Measurements from ENCODE around the gene NOL4L. TPM values are rescaled to one million over a fixed set of nuclear protein-coding genes. Genes with fewer than 3 reads are reported as not detected.
A peak's percentile ranks its signal among the peaks of the same experiment; 100 is the strongest.

The NOL4L gene
- total RNA-seq, 2 experiments from 2014 or later = 53.1 to 55.6 TPM

GRCh38 chr20:32501709-32502108 lies 83.4 kb downstream of the NOL4L start:
- H3K27ac Mint-ChIP-seq = peak overlapping the region; percentile 48
- intact Hi-C loops (cut with DNase I, micrococcal nuclease) = no loop called here
- CTCF ChIA-PET = interaction anchor here (1.4 kb wide), 1 partner anchor 16 kb away, joined by 6 read pairs; no protein-coding TSS in a partner anchor

GRCh38 chr20:32497589-32498224 lies 87.4 kb downstream of the NOL4L start:
- Mint-ChIP-seq H3K4me1 (ENCODE audit: low read depth) (peaks cover 61% of the 10 kb centered on the region), H3K27me3 (no peaks in the 10 kb centered on the region), H3K36me3 (ENCODE audit: low read depth) (peaks cover 59% of the 10 kb centered on the region), H3K27ac (peak overlapping the region; percentile 62), H3K9me3 (no peaks in the 10 kb centered on the region), H3K4me3 (no peak overlapping the region)
- POLR2A ChIA-PET = interaction anchor here (0.9 to 1.9 kb wide), 2 partner anchors 11 to 14 kb away, joined by 3 to 6 read pairs; no protein-coding TSS in a partner anchor
- DNase-seq (peak in 1 of 14 experiments; percentile 29), ATAC-seq (ENCODE audit: poor library complexity) (no peak)
- H3K9me3 ChIP-seq (ENCODE audit: control insufficient read depth in 1 of 2, insufficient read depth in 1 of 2, low read length in 2 of 2) = no peaks in the 10 kb centered on the region
- CTCF ChIA-PET = interaction anchor here (1.9 to 2.5 kb wide), 2 partner anchors 11 to 12 kb away, joined by 4 to 13 read pairs; no protein-coding TSS in a partner anchor
- no peak for TF ChIP-seq CTCF (IDR thresholded peaks at IDR 0.05)
- no peaks in the 10 kb centered on the region for H3K27me3 ChIP-seq (ENCODE audit: control insufficient read depth in 1 of 2, insufficient read depth in 2 of 2, low read length in 2 of 2)
- no peak overlapping the region for H3K27ac ChIP-seq (ENCODE audit: low read depth in 1 of 2, low read length in 2 of 2)
- H3K4me1 ChIP-seq (ENCODE audit: insufficient read depth, low read length) = peaks cover 24% of the 10 kb centered on the region
- intact Hi-C loops (cut with DNase I, micrococcal nuclease) = no loop called here
- peaks cover 46% of the 10 kb centered on the region for H3K36me3 ChIP-seq (ENCODE audit: insufficient read depth, low read length)
- no peak overlapping the region for H3K4me3 ChIP-seq (ENCODE audit: low read length)

More at GRCh38 chr20:32501709-32502108, 83.4 kb downstream of the NOL4L start:
- H3K9me3 Mint-ChIP-seq = no peaks in the 10 kb centered on the region
- H3K27ac ChIP-seq (ENCODE audit: low read depth in 1 of 2, low read length in 2 of 2) = no peak overlapping the region
- H3K36me3 ChIP-seq (ENCODE audit: insufficient read depth, low read length) = peaks cover 28% of the 10 kb centered on the region
- DNase-seq (no peak), ATAC-seq (ENCODE audit: poor library complexity) (no peak)
- H3K27me3 ChIP-seq (ENCODE audit: control insufficient read depth in 1 of 2, insufficient read depth in 2 of 2, low read length in 2 of 2) = no peaks in the 10 kb centered on the region
- H3K27me3 Mint-ChIP-seq = no peaks in the 10 kb centered on the region
- peaks cover 26% of the 10 kb centered on the region for H3K4me1 ChIP-seq (ENCODE audit: insufficient read depth, low read length)
- no peak overlapping the region for H3K4me3 Mint-ChIP-seq
- peaks cover 50% of the 10 kb centered on the region for H3K4me1 Mint-ChIP-seq (ENCODE audit: low read depth)
- H3K36me3 Mint-ChIP-seq (ENCODE audit: low read depth) = peaks cover 52% of the 10 kb centered on the region
- TF ChIP-seq CTCF (IDR thresholded peaks at IDR 0.05) = no peak
- no peak overlapping the region for H3K4me3 ChIP-seq (ENCODE audit: low read length)
- no peaks in the 10 kb centered on the region for H3K9me3 ChIP-seq (ENCODE audit: control insufficient read depth in 1 of 2, insufficient read depth in 1 of 2, low read length in 2 of 2)
- POLR2A ChIA-PET = interaction anchor here (0.8 kb wide), 1 partner anchor 25 kb away, joined by 3 read pairs; no protein-coding TSS in a partner anchor

DNA sequence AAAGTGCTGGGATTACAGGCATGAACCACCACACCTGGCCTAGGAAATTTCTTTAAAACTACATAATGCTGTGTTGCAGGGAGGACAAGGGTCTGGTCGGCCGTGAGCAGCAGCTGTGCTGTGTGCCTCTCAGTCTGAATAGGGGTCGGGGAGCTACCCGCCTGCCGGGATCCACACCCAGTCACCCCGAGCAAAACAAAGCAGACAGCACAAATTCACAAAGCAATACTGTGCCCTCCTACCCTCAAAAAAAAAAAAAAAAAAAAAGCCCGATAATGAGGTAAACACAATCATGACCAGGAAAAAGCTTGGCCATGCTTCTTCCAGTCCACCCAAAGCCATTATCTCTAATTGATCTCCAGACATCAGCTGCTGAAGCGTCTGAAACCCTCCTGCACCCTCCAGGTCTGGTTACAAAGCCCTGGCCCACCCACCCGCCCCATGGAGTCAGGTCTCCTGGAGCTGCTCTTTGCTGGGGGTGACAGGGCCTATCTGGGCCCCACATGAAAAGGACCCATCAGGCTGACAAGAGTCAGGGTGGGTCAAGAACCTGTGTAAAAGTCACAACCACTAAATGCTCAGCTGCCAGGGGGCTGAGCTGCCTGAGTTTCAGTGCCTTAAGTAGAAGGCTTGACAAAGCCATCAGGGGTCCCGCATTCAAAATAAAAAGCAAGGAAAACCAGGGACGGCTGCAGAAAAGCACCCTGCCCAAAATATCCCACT lies 88.2 kb downstream of the NOL4L start:
- Histone ChIP-seq H3K9me3 (ENCODE audit: control insufficient read depth in 1 of 2, insufficient read depth in 1 of 2, low read length in 2 of 2) (no peaks in the 10 kb centered on the region), H3K27me3 (ENCODE audit: control insufficient read depth in 1 of 2, insufficient read depth in 2 of 2, low read length in 2 of 2) (no peaks in the 10 kb centered on the region), H3K4me3 (ENCODE audit: low read length) (no peak overlapping the region), H3K27ac (ENCODE audit: low read depth in 1 of 2, low read length in 2 of 2) (no peak overlapping the region), H3K4me1 (ENCODE audit: insufficient read depth, low read length) (peaks cover 24% of the 10 kb centered on the region), H3K36me3 (ENCODE audit: insufficient read depth, low read length) (peaks cover 49% of the 10 kb centered on the region)
- Mint-ChIP-seq H3K27ac (peak overlapping the region; percentile 62), H3K4me3 (no peak overlapping the region), H3K36me3 (ENCODE audit: low read depth) (peaks cover 63% of the 10 kb centered on the region), H3K27me3 (no peaks in the 10 kb centered on the region), H3K9me3 (no peaks in the 10 kb centered on the region), H3K4me1 (ENCODE audit: low read depth) (peaks cover 65% of the 10 kb centered on the region)
- POLR2A ChIA-PET = interaction anchor here (1.9 kb wide), 1 partner anchor 12 kb away, joined by 6 read pairs; no protein-coding TSS in a partner anchor
- DNase-seq = no peak
- ATAC-seq (ENCODE audit: poor library complexity) = no peak
- CTCF ChIA-PET = interaction anchor here (0.6 to 2.5 kb wide), 3 partner anchors 11 to 410 kb away, joined by 3 to 13 read pairs (median 6); no protein-coding TSS in a partner anchor
- no peak for TF ChIP-seq CTCF (IDR thresholded peaks at IDR 0.05)
- intact Hi-C loops (cut with DNase I, micrococcal nuclease) = no loop called here
